ENCODE data around the gene CCDC171.
"Not testable (repeated sequence)": the region's sequence is repeated elsewhere in the genome, so short reads cannot be mapped to it uniquely, and the experiment has no call there.

DNA sequence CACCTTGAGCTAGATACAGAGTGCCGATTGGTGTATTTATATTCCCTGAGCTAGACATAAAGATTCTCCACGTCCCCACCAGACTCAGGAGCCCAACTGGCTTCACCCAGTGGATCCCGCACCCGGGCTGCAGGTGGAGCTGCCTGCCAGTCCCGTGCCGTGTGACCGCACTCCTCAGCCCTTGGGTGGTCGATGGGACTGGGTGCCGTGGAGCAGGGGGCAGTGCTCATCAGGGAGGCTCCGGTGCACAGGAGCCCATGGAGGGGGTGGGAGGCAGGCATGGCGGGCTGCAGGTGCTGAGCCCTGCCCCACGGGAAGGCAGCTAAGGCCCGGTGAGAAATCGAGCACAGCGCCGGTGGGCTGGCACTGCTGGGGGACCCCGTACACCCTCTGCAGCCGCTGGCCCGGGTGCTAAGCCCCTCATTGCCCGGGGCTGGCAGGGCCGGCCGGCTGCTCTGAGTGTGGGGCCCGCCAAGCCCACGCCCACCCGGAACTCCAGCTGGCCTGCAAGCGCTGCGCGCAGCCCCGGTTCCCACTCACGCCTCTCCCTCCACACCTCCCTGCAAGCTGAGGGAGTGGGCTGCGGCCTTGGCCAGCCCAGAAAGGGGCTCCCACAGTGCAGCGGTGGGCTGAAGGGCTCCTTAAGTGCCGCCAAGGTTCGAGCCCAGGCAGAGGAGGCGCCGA lies 147.2 kb downstream of the CCDC171 start:
- TF ChIP-seq, protein P1, sequence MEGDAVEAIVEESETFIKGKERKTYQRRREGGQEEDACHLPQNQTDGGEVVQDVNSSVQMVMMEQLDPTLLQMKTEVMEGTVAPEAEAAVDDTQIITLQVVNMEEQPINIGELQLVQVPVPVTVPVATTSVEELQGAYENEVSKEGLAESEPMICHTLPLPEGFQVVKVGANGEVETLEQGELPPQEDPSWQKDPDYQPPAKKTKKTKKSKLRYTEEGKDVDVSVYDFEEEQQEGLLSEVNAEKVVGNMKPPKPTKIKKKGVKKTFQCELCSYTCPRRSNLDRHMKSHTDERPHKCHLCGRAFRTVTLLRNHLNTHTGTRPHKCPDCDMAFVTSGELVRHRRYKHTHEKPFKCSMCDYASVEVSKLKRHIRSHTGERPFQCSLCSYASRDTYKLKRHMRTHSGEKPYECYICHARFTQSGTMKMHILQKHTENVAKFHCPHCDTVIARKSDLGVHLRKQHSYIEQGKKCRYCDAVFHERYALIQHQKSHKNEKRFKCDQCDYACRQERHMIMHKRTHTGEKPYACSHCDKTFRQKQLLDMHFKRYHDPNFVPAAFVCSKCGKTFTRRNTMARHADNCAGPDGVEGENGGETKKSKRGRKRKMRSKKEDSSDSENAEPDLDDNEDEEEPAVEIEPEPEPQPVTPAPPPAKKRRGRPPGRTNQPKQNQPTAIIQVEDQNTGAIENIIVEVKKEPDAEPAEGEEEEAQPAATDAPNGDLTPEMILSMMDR (IDR thresholded peaks at IDR 0.05; ENCODE audit: low read depth, low read length): not testable (repeated sequence)
- TF ChIP-seq EZH2phosphoT487 (IDR thresholded peaks at IDR 0.05; ENCODE audit: low read depth): not testable (repeated sequence)
